GM12878 (cell line): ENCODE data around the gene TMUB1.

Experiments used
- BHLHE40 ChIP-seq, 2 experiments: fragments of 450-650 bp in 1 of 2; IDR thresholded peaks; 2 replicates each; pipeline ENCODE4 v1.6.1; 2011 to 2017; ENCODE audit warnings: low read depth in 2 of 2, borderline replicate concordance in 1 of 2, improper control_type of control experiment in 1 of 2, low read length in 1 of 2, mild to moderate bottlenecking in 1 of 2
- CEBPB ChIP-seq, 2 experiments: fragments of 150-350 bp in 1 of 2; IDR thresholded peaks; 2 replicates each; pipeline ENCODE4 v1.6.1; 2012 to 2014; ENCODE audit warnings: low read depth in 2 of 2, low read length in 2 of 2, borderline replicate concordance in 1 of 2, inconsistent platforms in 1 of 2
- CTCF ChIP-seq, 3 experiments: IDR thresholded peaks in 2 of 3; conservative IDR thresholded peaks in 1 of 3; 2 replicates each; pipeline ENCODE4 v1.5.1; 2011; ENCODE audit warnings: low read depth in 3 of 3, low read length in 3 of 3, mild to moderate bottlenecking in 3 of 3, control low read depth in 2 of 3, moderate library complexity in 2 of 3, inconsistent platforms in 1 of 3, mixed read lengths in 1 of 3; ENCODE audit not compliant: control insufficient read depth in 2 of 3, insufficient read depth in 1 of 3; ENCODE audit errors: extremely low read depth in 1 of 3
- ESRRA ChIP-seq: IDR thresholded peaks from 2 replicates; pipeline ENCODE4 v1.6.1; 2012; ENCODE audit warnings: mild to moderate bottlenecking, low read length, improper control_type of control experiment
- EZH2 ChIP-seq: IDR thresholded peaks from 2 replicates; pipeline ENCODE4 v1.6.1; 2012; ENCODE audit warnings: low read depth, mild to moderate bottlenecking, control low read depth, inconsistent platforms, low read length, borderline replicate concordance; ENCODE audit not compliant: control insufficient read depth
- JUND ChIP-seq: IDR thresholded peaks from 2 replicates; pipeline ENCODE4 v1.6.1; 2012; ENCODE audit warnings: low read depth, mild to moderate bottlenecking, low read length, improper control_type of control experiment, moderate library complexity
- PBX3 ChIP-seq: IDR thresholded peaks from 2 replicates; pipeline ENCODE4 v1.6.1; 2011; ENCODE audit warnings: mild to moderate bottlenecking, low read depth, low read length, moderate library complexity; ENCODE audit not compliant: insufficient replicate concordance
- POLR2AphosphoS5 ChIP-seq: IDR thresholded peaks from 2 replicates; pipeline ENCODE4 v1.6.1; 2011; ENCODE audit warnings: mild to moderate bottlenecking, low read length, inconsistent platforms
- SKIL ChIP-seq: fragments of 450-650 bp; IDR thresholded peaks from 2 replicates; pipeline ENCODE4 v1.6.1; 2017; ENCODE audit warnings: mild to moderate bottlenecking, low read depth, inconsistent platforms; ENCODE audit not compliant: poor library complexity, severe bottlenecking
- ZNF592 ChIP-seq: fragments of 450-650 bp; IDR thresholded peaks from 2 replicates; pipeline ENCODE4 v1.6.1; 2017; ENCODE audit warnings: mild to moderate bottlenecking, moderate library complexity

GRCh38 chr7:151093748-151094147 lies 10.5 kb upstream of the TMUB1 start:
- no peak for TF ChIP-seq CEBPB (IDR thresholded peaks at IDR 0.05; ENCODE audit: borderline replicate concordance in 1 of 2, low read depth in 2 of 2, low read length in 2 of 2)
- TF ChIP-seq ZNF592, result no peak
- TF ChIP-seq PBX3, result no peak
- TF ChIP-seq ESRRA, result no peak
- no peak for TF ChIP-seq EZH2
- TF ChIP-seq JUND, result no peak
- TF ChIP-seq POLR2AphosphoS5, result no peak
- TF ChIP-seq BHLHE40 (IDR thresholded peaks at IDR 0.05; ENCODE audit: borderline replicate concordance in 1 of 2, low read depth in 2 of 2, low read length in 1 of 2), result no peak
- no peak for TF ChIP-seq CTCF (IDR thresholded peaks at IDR 0.05 in 2 of 3, conservative IDR thresholded peaks at IDR 0.05 in 1 of 3; ENCODE audit: control insufficient read depth in 2 of 3, extremely low read depth in 1 of 3, insufficient read depth in 1 of 3, low read depth in 3 of 3, low read length in 3 of 3)
- TF ChIP-seq SKIL, result no peak
